ENCODE results near the gene NLRP2B.

- TF ChIP-seq, protein P1, sequence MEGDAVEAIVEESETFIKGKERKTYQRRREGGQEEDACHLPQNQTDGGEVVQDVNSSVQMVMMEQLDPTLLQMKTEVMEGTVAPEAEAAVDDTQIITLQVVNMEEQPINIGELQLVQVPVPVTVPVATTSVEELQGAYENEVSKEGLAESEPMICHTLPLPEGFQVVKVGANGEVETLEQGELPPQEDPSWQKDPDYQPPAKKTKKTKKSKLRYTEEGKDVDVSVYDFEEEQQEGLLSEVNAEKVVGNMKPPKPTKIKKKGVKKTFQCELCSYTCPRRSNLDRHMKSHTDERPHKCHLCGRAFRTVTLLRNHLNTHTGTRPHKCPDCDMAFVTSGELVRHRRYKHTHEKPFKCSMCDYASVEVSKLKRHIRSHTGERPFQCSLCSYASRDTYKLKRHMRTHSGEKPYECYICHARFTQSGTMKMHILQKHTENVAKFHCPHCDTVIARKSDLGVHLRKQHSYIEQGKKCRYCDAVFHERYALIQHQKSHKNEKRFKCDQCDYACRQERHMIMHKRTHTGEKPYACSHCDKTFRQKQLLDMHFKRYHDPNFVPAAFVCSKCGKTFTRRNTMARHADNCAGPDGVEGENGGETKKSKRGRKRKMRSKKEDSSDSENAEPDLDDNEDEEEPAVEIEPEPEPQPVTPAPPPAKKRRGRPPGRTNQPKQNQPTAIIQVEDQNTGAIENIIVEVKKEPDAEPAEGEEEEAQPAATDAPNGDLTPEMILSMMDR (conservative IDR thresholded peaks at IDR 0.05 in 1 of 2, IDR thresholded peaks at IDR 0.05 in 1 of 2; ENCODE audit: low read depth in 1 of 2, low read length in 2 of 2) = no peak
- no peak for TF ChIP-seq EZH2 (IDR thresholded peaks at IDR 0.05; ENCODE audit: low read length, missing control alignments)
Observed at GRCh38 chrX:57680160-57680559, at the start of gene NLRP2B.

All from fibroblast of lung (primary cell).